Stimulated activated memory B cell treated with anti-CD40 and anti-IgM and Interleukin-4, amounts not matched to agents 10 μg/mL and 1 μg/mL and 100 μg/mL, for 72 hours (primary cell): ENCODE data around the gene TBC1D8.
A peak's percentile ranks its signal among the peaks of the same experiment; 100 is the strongest.

Source experiments
- ATAC-seq: fragments of 150-1000 bp; cut with Tn5 transposase; 2 replicates; pipeline ENCODE4 v1.10.0; 2021
- H3K27ac Mint-ChIP-seq: one replicate; pipeline ENCODE4 v1.8.0; 2022; ENCODE audit warnings: mild to moderate bottlenecking, mixed read lengths
- H3K27me3 Mint-ChIP-seq: one replicate; pipeline ENCODE4 v1.8.0; 2022; ENCODE audit warnings: mixed read lengths
- H3K36me3 Mint-ChIP-seq: one replicate; pipeline ENCODE4 v1.8.0; 2022; ENCODE audit warnings: mixed read lengths
- H3K4me1 Mint-ChIP-seq: one replicate; pipeline ENCODE4 v1.8.0; 2022; ENCODE audit warnings: mixed read lengths
- H3K4me3 Mint-ChIP-seq: one replicate; pipeline ENCODE4 v1.8.0; 2022; ENCODE audit warnings: mild to moderate bottlenecking, moderate library complexity, mixed read lengths
- H3K9me3 Mint-ChIP-seq: one replicate; pipeline ENCODE4 v1.8.0; 2022; ENCODE audit warnings: mixed read lengths

The TBC1D8 gene

DNA sequence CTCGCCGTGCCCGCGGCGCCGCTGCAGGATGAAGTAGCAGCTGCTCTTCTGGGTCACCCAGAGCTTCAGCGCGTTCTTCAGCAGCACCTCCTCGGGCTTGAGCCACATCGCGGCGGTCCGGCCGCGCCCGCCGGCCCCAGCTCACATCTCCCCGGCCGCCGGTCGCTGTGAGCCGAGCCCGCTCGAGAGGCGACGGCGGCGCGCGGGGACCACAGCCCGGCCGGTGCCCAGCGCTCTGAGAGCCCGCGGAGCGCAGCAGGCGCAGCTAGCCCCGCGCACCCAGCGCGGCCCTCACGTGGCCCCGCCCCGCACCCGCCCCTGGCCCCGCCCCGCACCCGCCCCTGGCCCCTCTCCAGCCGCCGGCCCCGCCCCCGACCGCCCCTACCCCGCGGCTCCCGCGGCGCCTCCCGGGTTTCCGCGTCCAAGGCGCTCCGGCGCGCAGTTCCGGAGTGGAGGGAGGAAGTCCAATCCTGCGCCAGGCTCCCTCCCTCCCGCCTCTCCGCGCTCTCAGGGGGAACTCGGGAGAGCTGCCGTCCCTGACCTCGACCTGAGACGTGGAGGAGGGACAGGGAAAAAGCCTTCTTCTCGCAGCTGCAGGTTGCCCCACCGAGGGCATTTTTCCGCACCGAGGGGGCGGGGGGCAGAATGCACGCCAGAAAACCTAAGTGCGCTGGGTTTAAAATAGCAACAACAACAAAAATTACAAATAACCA, at the start of gene TBC1D8:
TSS of gene TBC1D8 (minus strand) at position 237 of the 713 bp plus-strand sequence. CDS start at position 108, 129 bp downstream.
- Mint-ChIP-seq H3K4me1 (peaks cover 28% of the 10 kb centered on the region), H3K4me3 (peak within 1 kb of the TSS; percentile 89), H3K36me3 (no peaks in the 10 kb centered on the region), H3K27ac (peak within 1 kb of the TSS; percentile 56), H3K9me3 (no peaks in the 10 kb centered on the region), H3K27me3 (peaks cover 10% of the 10 kb centered on the region)
- ATAC-seq = peak; percentile 88

DNA sequence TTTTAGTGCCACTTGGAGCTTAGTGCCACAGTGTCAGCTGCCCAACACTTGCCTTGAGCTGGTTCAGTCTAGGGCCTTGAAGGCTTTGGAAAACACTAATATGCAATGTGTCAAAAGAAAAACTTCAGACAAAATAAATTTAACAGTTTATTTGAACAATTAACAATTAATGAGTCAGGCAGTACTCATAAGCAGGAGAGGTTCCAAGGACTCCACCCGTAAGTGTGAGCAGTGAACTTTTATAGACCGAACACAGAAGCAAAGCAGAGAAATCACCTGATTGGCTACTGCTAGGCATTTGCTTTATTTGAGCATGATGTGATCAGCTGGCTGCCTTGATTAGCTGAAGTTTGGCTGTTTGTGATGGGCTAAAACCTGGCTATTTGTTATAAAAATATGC, 49.5 kb upstream of the TBC1D8 start:
- no peaks in the 10 kb centered on the region for H3K9me3 Mint-ChIP-seq
- no peak overlapping the region for H3K4me3 Mint-ChIP-seq
- no peaks in the 10 kb centered on the region for H3K27me3 Mint-ChIP-seq
- H3K36me3 Mint-ChIP-seq = no peaks in the 10 kb centered on the region
- ATAC-seq = no peak
- no peaks in the 10 kb centered on the region for H3K4me1 Mint-ChIP-seq
- H3K27ac Mint-ChIP-seq = no peak overlapping the region

DNA sequence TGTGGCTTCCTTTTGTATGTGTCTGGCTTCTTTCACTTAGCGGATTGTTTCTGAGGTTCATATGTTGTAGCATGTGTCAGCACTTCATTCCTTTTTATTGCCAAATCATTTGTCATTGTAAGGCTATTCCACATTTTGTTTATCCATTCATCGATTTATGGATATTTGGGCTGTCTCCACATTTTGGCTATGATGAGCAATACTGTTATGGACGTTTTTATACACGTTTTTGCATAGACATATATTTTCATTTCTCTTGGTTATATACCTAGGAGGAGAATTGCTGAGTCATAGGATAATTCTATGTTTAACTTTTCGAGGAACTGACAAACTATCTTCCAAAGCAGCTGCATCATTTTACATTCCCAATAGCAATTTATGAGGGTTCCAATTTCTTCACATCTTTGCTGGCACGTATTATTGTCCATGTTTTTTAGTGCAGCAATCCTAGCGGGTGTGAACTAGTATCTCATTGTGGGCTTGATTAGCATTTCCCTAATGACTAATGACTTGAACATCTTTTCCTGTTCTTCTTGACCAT, 48.1 kb upstream of the TBC1D8 start:
- no peaks in the 10 kb centered on the region for H3K36me3 Mint-ChIP-seq
- H3K27me3 Mint-ChIP-seq = no peaks in the 10 kb centered on the region
- no peak for ATAC-seq
- H3K27ac Mint-ChIP-seq = no peak overlapping the region
- no peaks in the 10 kb centered on the region for H3K4me1 Mint-ChIP-seq
- H3K9me3 Mint-ChIP-seq = no peaks in the 10 kb centered on the region
- no peak overlapping the region for H3K4me3 Mint-ChIP-seq

DNA sequence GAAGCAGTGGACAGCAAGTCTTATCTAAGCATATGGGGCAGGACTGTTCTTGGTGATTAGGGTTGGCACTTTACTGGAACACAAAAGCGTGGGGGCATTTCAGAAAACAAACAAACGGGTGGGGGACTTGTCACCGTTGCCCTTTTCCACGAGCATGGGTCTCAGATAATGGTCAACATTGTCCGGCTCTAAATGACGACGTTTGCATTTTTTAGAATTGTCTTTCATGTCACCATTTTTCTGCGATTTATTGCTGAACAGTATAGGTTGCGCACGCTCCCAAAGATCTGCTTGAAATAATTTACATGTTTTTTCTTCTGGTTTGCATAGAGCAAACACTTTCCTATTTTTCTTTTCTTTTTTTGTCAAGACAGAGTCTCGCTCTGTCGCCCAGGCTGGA, 46.6 kb upstream of the TBC1D8 start:
- no peaks in the 10 kb centered on the region for H3K36me3 Mint-ChIP-seq
- no peak for ATAC-seq
- no peak overlapping the region for H3K4me3 Mint-ChIP-seq
- no peaks in the 10 kb centered on the region for H3K9me3 Mint-ChIP-seq
- no peaks in the 10 kb centered on the region for H3K27me3 Mint-ChIP-seq
- H3K27ac Mint-ChIP-seq = no peak overlapping the region
- no peaks in the 10 kb centered on the region for H3K4me1 Mint-ChIP-seq

DNA sequence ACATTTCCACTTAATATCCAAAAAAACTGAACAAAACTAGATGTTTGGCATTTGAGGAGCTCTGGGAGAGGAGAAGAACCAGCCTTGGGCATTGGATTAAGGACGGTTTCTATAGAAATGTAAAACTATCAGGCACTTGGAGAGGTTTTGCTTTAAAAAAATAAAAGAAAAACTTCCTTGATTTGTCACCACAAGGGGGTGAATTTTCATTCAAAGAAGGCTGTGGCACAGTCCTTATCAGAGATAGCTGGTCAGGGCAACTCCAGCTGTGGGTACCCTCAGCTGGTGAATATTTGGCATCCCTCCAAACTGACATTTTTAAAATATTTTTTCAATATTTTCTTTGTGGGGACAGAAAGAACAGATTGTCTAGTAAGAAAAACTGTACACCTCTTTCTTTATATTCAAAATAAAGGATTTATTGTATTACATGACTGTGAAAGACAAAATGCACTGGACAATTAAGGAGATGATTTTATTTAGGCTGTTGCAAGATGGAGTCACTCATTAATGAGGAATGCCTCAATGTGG, 46.1 kb upstream of the TBC1D8 start:
- no peak overlapping the region for H3K27ac Mint-ChIP-seq
- no peaks in the 10 kb centered on the region for H3K36me3 Mint-ChIP-seq
- H3K9me3 Mint-ChIP-seq = no peaks in the 10 kb centered on the region
- H3K27me3 Mint-ChIP-seq = no peaks in the 10 kb centered on the region
- no peak overlapping the region for H3K4me3 Mint-ChIP-seq
- no peak for ATAC-seq
- no peaks in the 10 kb centered on the region for H3K4me1 Mint-ChIP-seq

DNA sequence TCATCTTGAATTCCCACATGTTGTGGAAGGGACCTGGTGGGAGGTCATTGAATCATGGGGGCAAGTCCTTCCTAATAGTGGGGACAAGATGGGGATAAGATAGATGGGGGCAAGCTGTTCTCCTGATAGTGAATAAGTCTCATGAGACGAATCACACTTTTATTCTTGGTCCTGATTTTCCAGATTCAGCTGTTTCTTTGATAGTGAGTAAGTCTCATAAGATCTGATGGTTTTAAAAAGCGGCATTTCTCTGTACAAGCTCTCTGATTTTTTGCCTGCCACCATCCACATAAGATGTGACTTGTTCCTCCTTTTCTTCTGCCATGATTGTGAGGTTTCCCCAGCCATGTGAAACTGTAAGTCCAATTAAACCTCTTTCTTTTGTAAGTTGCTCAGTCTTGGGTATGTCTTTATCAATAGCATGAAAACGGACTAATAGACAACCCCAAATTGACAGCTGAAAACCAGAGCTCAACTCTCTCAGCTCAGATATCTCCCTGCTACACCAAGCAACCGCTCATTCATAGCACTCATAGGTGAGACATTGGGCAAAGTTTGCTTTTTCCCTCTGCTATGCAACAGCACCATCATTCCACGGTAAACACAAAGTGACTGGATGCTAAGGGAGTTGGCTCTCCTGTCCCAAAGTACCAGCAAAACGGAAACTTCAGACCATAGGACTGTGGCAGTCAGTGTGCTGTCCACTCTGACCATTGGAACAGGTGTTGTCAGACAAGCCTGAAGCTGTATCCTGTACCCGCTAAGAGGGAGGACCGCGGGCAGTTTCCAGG, 44.9 kb upstream of the TBC1D8 start:
- Mint-ChIP-seq H3K9me3 (no peaks in the 10 kb centered on the region), H3K36me3 (no peaks in the 10 kb centered on the region), H3K27me3 (no peaks in the 10 kb centered on the region), H3K27ac (no peak overlapping the region), H3K4me1 (peaks cover 2% of the 10 kb centered on the region), H3K4me3 (no peak overlapping the region)
- no peak for ATAC-seq

DNA sequence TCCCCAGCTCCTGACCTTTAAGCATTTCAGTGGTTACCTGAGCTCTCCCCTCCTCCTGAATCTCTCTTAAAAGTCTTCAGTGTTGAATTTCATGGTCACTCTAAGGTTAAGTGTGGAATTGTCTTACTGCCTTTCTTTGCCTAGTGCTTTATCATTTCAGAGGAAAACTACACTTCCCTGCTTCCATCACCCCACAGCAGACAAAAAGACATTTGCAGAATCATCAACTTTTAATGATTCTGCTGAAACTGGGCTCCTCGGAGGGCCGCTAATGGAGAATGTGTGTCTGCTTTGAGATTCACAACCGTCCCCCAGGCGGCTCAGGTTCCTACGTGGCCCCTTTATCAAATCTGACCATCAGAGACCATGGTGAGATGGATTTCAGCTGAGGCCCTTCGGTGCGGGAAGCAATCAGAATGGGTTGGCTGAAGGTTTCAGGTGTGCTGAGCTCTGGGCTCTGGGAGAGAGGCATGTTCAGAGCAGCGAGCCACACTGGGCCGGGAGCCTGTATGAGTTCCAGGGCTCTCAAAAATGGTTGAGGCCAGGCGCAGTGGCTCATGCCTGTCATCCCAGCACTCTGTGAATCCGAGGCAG, 41.9 kb upstream of the TBC1D8 start:
- Mint-ChIP-seq H3K27ac (no peak overlapping the region), H3K4me1 (peaks cover 6% of the 10 kb centered on the region), H3K36me3 (no peaks in the 10 kb centered on the region), H3K4me3 (no peak overlapping the region), H3K27me3 (no peaks in the 10 kb centered on the region), H3K9me3 (no peaks in the 10 kb centered on the region)
- ATAC-seq = no peak

DNA sequence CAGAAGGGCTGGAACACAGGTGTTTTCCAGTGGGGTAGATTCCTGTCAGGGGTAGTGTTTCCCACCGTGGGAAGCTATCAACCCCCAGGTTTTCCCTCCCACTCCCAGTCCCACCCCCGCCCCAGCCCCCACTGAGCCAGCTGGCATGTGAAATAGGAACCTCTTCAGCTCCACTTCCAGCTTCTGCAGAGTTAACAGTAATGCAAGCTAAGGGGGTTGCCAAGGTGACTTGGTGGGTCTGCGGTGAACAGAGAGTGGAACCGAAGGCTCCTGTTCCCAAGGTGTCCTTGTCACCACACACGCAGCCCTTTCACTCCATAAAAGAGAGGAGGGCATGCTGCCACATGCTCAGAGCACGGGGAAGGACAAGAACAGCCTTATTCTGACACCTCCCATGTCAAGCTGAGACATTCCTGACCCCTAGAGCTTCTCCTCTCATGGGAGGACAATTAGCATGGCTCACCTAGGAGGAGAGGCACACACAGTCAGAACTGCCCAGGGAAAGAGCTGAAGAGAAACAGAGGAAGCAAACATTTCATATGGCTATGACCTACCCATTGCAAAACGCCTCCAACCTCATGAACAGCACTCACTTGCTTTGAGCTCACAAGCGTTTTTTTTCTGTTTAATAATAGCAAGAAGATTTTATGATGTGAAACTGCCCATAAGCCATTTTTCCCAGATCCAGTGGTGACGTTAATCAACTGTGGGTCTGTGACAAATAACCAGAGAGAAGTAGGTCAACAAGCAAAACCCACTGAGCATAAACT, 39.8 kb upstream of the TBC1D8 start:
- H3K9me3 Mint-ChIP-seq = peaks cover 2% of the 10 kb centered on the region
- peaks cover 6% of the 10 kb centered on the region for H3K4me1 Mint-ChIP-seq
- no peaks in the 10 kb centered on the region for H3K36me3 Mint-ChIP-seq
- H3K27ac Mint-ChIP-seq = peak overlapping the region; percentile 56
- no peaks in the 10 kb centered on the region for H3K27me3 Mint-ChIP-seq
- ATAC-seq = peak; percentile 83
- peak overlapping the region; percentile 47 for H3K4me3 Mint-ChIP-seq

DNA sequence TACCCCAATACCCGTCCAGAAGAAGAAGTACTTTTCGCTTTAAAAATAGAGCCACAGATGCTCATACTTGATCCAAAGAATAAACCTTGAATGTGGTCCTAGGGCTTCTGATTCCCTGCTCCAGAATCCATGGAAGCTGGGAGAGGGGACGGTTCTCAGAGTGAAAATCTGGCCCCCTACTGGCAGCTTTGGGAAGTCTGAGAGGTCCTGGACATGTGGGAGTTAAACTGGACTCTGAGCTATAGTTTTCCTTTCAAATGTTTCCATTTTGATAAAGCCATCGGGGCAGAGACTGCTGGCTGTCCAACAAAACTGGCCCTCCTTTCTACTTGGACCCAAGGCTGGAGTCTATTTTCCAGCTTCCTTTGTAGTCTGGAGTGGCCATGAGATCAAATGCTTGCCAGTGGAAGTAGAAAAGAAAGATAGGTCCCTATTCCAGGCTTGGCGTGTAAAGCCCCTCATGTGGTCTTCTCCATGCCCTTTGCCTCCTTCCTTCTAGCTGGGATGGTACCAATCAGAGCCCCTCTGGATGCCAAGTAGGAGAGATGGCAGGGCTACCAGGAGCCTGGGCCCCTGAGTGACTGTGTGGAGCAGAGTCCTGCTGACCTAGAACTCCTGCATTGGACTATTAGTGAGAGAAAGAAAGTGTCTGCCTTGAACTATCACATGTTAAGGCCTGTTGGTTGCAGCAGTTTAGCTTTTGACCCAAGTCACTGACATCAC, 37.7 kb upstream of the TBC1D8 start:
- no peak overlapping the region for H3K27ac Mint-ChIP-seq
- H3K4me3 Mint-ChIP-seq = no peak overlapping the region
- no peak for ATAC-seq
- no peaks in the 10 kb centered on the region for H3K36me3 Mint-ChIP-seq
- peaks cover 2% of the 10 kb centered on the region for H3K9me3 Mint-ChIP-seq
- H3K4me1 Mint-ChIP-seq = peaks cover 6% of the 10 kb centered on the region
- H3K27me3 Mint-ChIP-seq = no peaks in the 10 kb centered on the region

DNA sequence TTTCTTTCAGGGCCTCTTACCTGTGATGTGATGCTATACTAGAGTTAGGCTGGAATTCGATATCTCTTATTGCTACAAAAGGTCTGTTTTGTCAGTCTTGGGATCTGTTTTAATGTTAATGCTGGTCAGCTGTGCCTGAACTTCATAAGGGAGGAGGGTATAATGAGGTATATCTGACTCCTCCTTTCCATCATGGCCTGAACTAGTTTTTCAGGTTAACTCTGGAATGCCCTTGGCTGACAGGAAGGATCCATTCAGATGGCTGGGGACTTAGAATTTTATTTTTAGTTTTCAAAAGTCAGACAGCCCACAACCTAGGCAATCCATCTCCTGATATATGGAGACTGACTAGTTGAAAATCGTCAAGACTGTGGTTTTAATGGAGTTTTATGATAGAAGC, 35.9 kb upstream of the TBC1D8 start:
- peaks cover 2% of the 10 kb centered on the region for H3K9me3 Mint-ChIP-seq
- H3K27me3 Mint-ChIP-seq = no peaks in the 10 kb centered on the region
- H3K27ac Mint-ChIP-seq = no peak overlapping the region
- no peak for ATAC-seq
- no peak overlapping the region for H3K4me3 Mint-ChIP-seq
- H3K4me1 Mint-ChIP-seq = peaks cover 6% of the 10 kb centered on the region
- H3K36me3 Mint-ChIP-seq = no peaks in the 10 kb centered on the region

DNA sequence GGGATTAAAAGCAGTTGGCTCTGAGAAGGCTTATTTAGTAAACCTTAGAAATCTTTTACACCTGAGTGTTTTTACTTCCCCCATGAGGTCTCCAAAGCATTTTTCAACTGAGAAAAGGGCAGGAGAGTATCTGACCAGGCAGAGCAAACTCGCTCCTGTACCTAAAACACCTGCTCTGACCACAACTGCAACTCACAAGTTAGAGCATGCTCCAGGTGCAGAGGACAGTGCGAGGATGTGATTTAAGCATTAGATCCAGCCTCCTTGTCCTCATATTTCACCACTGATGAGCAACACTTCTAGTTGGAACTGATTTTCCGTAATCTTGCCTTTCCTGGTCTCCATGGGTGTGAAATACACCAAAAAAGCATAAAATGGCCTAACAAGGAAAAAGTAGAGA, 34.5 kb upstream of the TBC1D8 start:
- Mint-ChIP-seq H3K9me3 (peaks cover 2% of the 10 kb centered on the region), H3K4me3 (no peak overlapping the region), H3K36me3 (no peaks in the 10 kb centered on the region), H3K27me3 (no peaks in the 10 kb centered on the region), H3K4me1 (no peaks in the 10 kb centered on the region), H3K27ac (no peak overlapping the region)
- ATAC-seq = no peak

DNA sequence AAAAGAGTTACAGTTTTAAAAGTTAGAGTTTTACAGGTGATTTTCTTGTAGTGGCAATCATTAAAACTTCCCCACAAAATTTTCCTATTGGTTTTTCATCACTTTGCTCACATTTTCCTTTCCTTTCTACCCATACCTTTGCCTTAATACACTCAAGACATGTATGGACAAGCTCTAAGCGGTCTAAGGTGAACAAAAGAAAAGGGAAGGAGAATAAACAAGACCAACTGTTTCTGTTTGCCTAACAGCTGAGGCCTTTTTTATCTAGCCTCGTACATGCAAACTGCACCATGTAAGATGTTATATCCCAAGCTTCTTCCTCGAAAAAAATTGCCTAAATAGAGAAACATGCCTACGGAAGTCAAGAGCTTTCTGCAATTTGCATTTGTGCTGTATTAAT, 33.9 kb upstream of the TBC1D8 start:
- Mint-ChIP-seq H3K4me1 (no peaks in the 10 kb centered on the region), H3K27me3 (no peaks in the 10 kb centered on the region), H3K4me3 (no peak overlapping the region), H3K36me3 (no peaks in the 10 kb centered on the region), H3K27ac (no peak overlapping the region), H3K9me3 (peaks cover 2% of the 10 kb centered on the region)
- ATAC-seq = no peak

DNA sequence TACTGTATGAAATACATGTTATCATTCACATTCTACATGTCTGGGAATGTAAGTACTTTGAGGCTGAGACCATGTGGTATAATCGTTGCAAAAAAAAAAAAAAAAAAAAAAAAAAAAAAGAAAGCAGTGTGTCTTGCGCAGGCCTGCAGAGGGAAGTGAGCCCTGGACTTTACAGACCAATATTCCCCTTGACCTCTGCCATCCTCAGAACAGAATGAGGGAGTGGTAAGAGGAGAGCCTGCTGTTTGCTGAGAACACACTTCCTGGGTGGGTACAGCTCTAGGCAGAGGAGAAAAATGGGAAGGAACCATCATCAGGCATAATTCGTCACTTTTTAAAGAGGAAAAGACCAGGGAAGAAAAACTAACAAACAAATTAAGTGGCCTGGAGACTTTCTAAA, 28.8 kb upstream of the TBC1D8 start:
- H3K36me3 Mint-ChIP-seq = no peaks in the 10 kb centered on the region
- ATAC-seq = no peak
- peaks cover under 1% of the 10 kb centered on the region for H3K4me1 Mint-ChIP-seq
- no peak overlapping the region for H3K4me3 Mint-ChIP-seq
- no peaks in the 10 kb centered on the region for H3K9me3 Mint-ChIP-seq
- H3K27ac Mint-ChIP-seq = no peak overlapping the region
- no peaks in the 10 kb centered on the region for H3K27me3 Mint-ChIP-seq

DNA sequence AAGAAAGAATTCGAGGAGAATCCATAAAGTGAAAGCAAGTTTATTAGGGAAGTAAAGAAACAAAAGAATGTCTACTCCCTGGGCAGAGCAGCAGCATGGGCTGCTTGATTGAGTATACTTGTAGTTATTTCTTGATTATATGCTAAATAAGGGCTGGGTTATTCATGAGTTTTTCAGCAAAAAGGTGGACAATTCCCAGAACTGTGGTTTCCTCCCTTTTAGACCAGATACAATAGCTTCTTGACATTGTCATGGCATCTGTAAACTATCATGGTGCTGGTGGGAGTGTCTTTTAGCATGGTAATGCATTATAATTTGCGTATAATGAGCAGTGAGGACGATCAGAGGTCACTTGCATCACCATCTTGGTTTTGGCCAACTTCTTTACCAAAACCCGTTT, 25.6 kb upstream of the TBC1D8 start:
- Mint-ChIP-seq H3K4me3 (no peak overlapping the region), H3K36me3 (peaks cover 7% of the 10 kb centered on the region), H3K27ac (no peak overlapping the region), H3K27me3 (no peaks in the 10 kb centered on the region), H3K4me1 (peaks cover 25% of the 10 kb centered on the region), H3K9me3 (peaks cover 8% of the 10 kb centered on the region)
- ATAC-seq = no peak
